RWPE2 (cell line): ENCODE measurements around the gene CRYBA1.
"Not testable (repeated sequence)": the region's sequence is repeated elsewhere in the genome, so short reads cannot be mapped to it uniquely, and the experiment has no call there.

Experiments
- ATAC-seq: fragments of 200-7000 bp; cut with Tn5 transposase; 3 replicates; pipeline ENCODE4 v1.9.1; 2021; ENCODE audit warnings: low read depth
- DNase-seq: peaks from one replicate; pipeline ENCODE4 v3.0.0-alpha.2; 2020; ENCODE audit warnings: low spot score
- H3K27ac ChIP-seq: fragments of 450-650 bp; 2 replicates; pipeline ENCODE4 v1.5.1; 2017; ENCODE audit warnings: mild to moderate bottlenecking; ENCODE audit not compliant: poor library complexity, severe bottlenecking
- H3K27me3 ChIP-seq: fragments of 250-450 bp; sonication (Bioruptor Pico); 2 replicates; pipeline ENCODE4 v1.5.1; 2021; ENCODE audit warnings: mild to moderate bottlenecking, moderate library complexity; ENCODE audit not compliant: insufficient read depth, poor library complexity, severe bottlenecking
- H3K36me3 ChIP-seq: fragments of 250-450 bp; sonication (Bioruptor Pico); 2 replicates; pipeline ENCODE4 v1.5.1; 2020; ENCODE audit warnings: low read depth, mild to moderate bottlenecking, moderate library complexity
- H3K4me1 ChIP-seq: fragments of 250-450 bp; sonication (Bioruptor Pico); 2 replicates; pipeline ENCODE4 v1.5.1; 2021; ENCODE audit warnings: mild to moderate bottlenecking, moderate library complexity; ENCODE audit not compliant: insufficient read depth, poor library complexity, severe bottlenecking
- H3K4me3 ChIP-seq: fragments of 250-450 bp; sonication (Bioruptor Pico); 2 replicates; pipeline ENCODE4 v1.5.1; 2021; ENCODE audit warnings: mild to moderate bottlenecking, moderate library complexity; ENCODE audit not compliant: severe bottlenecking
- H3K9me3 ChIP-seq: fragments of 250-450 bp; sonication (Bioruptor Pico); 2 replicates; pipeline ENCODE4 v1.5.1; 2021; ENCODE audit warnings: mild to moderate bottlenecking, moderate library complexity; ENCODE audit not compliant: severe bottlenecking
- CTCF ChIP-seq: fragments of 450-650 bp; IDR thresholded peaks from one replicate; pipeline ENCODE4 v1.5.1; 2017; ENCODE audit warnings: mild to moderate bottlenecking, moderate library complexity; ENCODE audit not compliant: poor library complexity, severe bottlenecking

The CRYBA1 gene

GRCh38 chr17:29219378-29220047, 27.1 kb upstream of the CRYBA1 start:
- Histone ChIP-seq H3K4me1 (peaks cover 26% of the 10 kb centered on the region), H3K4me3 (no peak overlapping the region), H3K36me3 (no peaks in the 10 kb centered on the region), H3K9me3 (no peaks in the 10 kb centered on the region), H3K27ac (no peak overlapping the region), H3K27me3 (no peaks in the 10 kb centered on the region)
- ATAC-seq (peak; percentile 90), DNase-seq (peak; percentile 76)
- peak; percentile 97 for TF ChIP-seq CTCF

GRCh38 chr17:29221338-29221737, 25.3 kb upstream of the CRYBA1 start:
- H3K27ac ChIP-seq, H3K36me3 ChIP-seq, DNase-seq, H3K4me3 ChIP-seq, H3K9me3 ChIP-seq, ATAC-seq, H3K27me3 ChIP-seq: not testable (repeated sequence)
- peaks cover 22% of the 10 kb centered on the region for H3K4me1 ChIP-seq

- Histone ChIP-seq H3K27me3 (no peaks in the 10 kb centered on the region), H3K36me3 (no peaks in the 10 kb centered on the region), H3K4me1 (no peaks in the 10 kb centered on the region), H3K9me3 (no peaks in the 10 kb centered on the region), H3K4me3 (no peak overlapping the region), H3K27ac (no peak overlapping the region)
- no peak for TF ChIP-seq CTCF
- no peak for ATAC-seq
- DNase-seq = no peak
These were observed 21.3 kb upstream of the CRYBA1 start for GRCh38 chr17:29225396-29225795.

- H3K4me1 ChIP-seq = peaks cover 11% of the 10 kb centered on the region
- no peak for TF ChIP-seq CTCF
- no peaks in the 10 kb centered on the region for H3K9me3 ChIP-seq
- no peaks in the 10 kb centered on the region for H3K36me3 ChIP-seq
- no peak for ATAC-seq
- no peaks in the 10 kb centered on the region for H3K27me3 ChIP-seq
- H3K4me3 ChIP-seq = no peak overlapping the region
- no peak for DNase-seq
- H3K27ac ChIP-seq = no peak overlapping the region
These were observed 13.4 kb upstream of the CRYBA1 start for GRCh38 chr17:29233301-29233700.

GRCh38 chr17:29234972-29235371, 11.7 kb upstream of the CRYBA1 start:
- not testable (repeated sequence) for H3K9me3 ChIP-seq, H3K27ac ChIP-seq, H3K27me3 ChIP-seq, ATAC-seq, H3K4me3 ChIP-seq, DNase-seq, H3K36me3 ChIP-seq
- peaks cover 15% of the 10 kb centered on the region for H3K4me1 ChIP-seq

GRCh38 chr17:29235904-29236303, 10.8 kb upstream of the CRYBA1 start:
- Histone ChIP-seq H3K4me1 (peaks cover 24% of the 10 kb centered on the region), H3K36me3 (no peaks in the 10 kb centered on the region), H3K4me3 (no peak overlapping the region), H3K27ac (no peak overlapping the region), H3K27me3 (no peaks in the 10 kb centered on the region), H3K9me3 (no peaks in the 10 kb centered on the region)
- DNase-seq (no peak), ATAC-seq (no peak)
- no peak for TF ChIP-seq CTCF
